ENCODE data around the gene PNKD.

The PNKD gene

GRCh38 chr2:218395826-218396687 is 125.7 kb downstream of the PNKD start:
- Histone ChIP-seq H3K4me1 (ENCODE audit: control insufficient read depth, insufficient read depth, low read length) (peaks cover 22% of the 10 kb centered on the region), H3K4me3 (ENCODE audit: low read depth, low read length) (peak overlapping the region; percentile 93), H3K9me3 (ENCODE audit: control insufficient read depth, insufficient read depth, low read length) (no peaks in the 10 kb centered on the region), H3K36me3 (ENCODE audit: control insufficient read depth, insufficient read depth, low read length) (no peaks in the 10 kb centered on the region), H3K27me3 (ENCODE audit: control insufficient read depth, insufficient read depth, low read length) (peaks cover 45% of the 10 kb centered on the region), H3K27ac (ENCODE audit: low read depth, low read length) (peak overlapping the region; percentile 99), H3K9ac (ENCODE audit: low read depth, low read length) (peak overlapping the region; percentile 97)
